ENCODE data around the gene FBN1.

Gene FBN1

DNA sequence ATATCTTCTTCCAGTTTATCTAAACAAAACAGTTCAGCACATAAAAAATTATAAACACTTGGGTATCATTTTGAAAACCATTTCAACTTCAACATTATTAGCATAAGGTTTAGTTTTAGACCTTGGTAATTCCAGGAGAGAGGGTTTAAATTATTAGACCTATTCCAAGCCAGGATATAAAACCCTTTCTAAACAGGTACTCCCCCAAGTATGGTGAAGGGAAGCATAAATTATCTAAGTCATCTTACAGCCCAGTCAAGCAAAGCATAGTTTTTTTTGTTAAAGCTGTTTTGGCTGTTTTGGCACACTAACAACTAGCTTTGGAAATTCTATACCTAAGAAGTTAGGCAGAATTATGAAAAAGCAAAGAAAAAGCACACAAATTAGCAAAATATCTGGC is 87.3 kb downstream of the FBN1 start:
- in situ Hi-C loops (cut with MboI; ENCODE audit: low sequenced_read_pairs), result no loop called here

GRCh38 chr15:48557335-48557734 is 88.2 kb downstream of the FBN1 start:
- in situ Hi-C loops (cut with MboI; ENCODE audit: low sequenced_read_pairs), result no loop called here

GRCh38 chr15:48556159-48556897 is 89.2 kb downstream of the FBN1 start:
- in situ Hi-C loops (cut with MboI; ENCODE audit: low sequenced_read_pairs), result no loop called here

- in situ Hi-C loops (cut with MboI; ENCODE audit: low sequenced_read_pairs), result no loop called here
These were observed 90.1 kb downstream of the FBN1 start for GRCh38 chr15:48555241-48555881.

DNA sequence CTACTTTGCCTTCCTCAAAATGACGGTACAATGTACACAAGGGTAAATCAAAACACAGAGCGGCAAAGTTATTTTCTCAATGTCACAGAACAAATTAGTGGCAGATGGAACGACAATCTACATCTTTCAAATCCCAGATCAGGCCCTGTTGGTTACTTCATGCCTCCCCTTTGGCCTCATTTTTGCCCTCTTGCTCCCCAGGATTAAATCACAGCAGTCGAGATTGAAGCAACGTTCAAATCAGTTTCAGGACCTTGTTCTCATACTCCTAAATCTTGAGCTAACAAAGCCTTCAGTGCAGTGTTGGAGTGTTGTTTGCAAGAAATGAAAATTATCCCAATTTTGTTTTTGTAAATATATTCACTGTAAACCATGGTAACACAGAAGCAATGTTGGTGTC is 91.4 kb downstream of the FBN1 start:
- in situ Hi-C loops (cut with MboI; ENCODE audit: low sequenced_read_pairs), result no loop called here

DNA sequence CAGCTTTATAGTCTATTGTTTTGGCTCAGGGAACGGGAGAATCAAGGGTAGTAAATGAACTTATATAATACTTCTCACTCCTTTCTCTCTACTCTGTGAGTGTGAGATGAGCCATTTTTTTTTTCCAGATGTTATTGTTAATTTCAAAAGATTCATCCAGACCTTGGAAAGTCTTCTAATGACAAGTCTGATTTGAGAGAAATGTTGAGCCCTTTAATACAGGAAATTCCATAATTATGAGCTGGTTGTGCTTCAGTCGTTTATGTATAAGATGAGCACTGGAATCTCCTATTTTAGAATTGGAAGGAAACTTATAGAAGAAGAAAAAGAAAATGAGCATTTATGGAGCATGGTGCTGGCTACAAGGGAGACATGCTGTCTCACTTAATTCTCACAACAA is 92.0 kb downstream of the FBN1 start:
- in situ Hi-C loops (cut with MboI; ENCODE audit: low sequenced_read_pairs), result no loop called here

- in situ Hi-C loops (cut with MboI; ENCODE audit: low sequenced_read_pairs), result no loop called here
These were observed 94.5 kb downstream of the FBN1 start for GRCh38 chr15:48550822-48551525.

- in situ Hi-C loops (cut with MboI; ENCODE audit: low sequenced_read_pairs), result no loop called here
These were observed 97.1 kb downstream of the FBN1 start for GRCh38 chr15:48548455-48548854.

GRCh38 chr15:48547286-48547685 is 98.2 kb downstream of the FBN1 start:
- in situ Hi-C loops (cut with MboI; ENCODE audit: low sequenced_read_pairs), result no loop called here

DNA sequence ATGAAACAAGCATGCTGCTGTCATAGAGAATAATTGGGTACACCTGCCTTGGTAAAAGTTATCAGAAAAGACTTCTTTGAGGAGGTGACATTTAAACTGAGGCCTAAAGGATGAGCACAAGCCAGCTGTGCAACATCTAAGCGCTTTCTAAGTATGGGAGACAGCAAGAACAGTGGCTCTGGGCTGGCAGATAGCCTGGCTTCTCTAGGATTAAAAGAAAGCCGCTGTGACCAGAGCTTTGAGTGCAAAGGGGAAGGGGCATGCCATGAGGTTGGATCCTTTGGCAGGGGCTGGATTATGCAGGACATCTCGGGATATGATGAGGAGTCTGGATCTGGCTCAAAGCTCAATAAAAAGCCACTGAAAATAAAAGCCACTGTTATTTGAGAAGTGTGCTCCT is 99.2 kb downstream of the FBN1 start:
- in situ Hi-C loops (cut with MboI; ENCODE audit: low sequenced_read_pairs), result no loop called here

GRCh38 chr15:48544778-48545177 is 100.7 kb downstream of the FBN1 start:
- in situ Hi-C loops (cut with MboI; ENCODE audit: low sequenced_read_pairs), result no loop called here

DNA sequence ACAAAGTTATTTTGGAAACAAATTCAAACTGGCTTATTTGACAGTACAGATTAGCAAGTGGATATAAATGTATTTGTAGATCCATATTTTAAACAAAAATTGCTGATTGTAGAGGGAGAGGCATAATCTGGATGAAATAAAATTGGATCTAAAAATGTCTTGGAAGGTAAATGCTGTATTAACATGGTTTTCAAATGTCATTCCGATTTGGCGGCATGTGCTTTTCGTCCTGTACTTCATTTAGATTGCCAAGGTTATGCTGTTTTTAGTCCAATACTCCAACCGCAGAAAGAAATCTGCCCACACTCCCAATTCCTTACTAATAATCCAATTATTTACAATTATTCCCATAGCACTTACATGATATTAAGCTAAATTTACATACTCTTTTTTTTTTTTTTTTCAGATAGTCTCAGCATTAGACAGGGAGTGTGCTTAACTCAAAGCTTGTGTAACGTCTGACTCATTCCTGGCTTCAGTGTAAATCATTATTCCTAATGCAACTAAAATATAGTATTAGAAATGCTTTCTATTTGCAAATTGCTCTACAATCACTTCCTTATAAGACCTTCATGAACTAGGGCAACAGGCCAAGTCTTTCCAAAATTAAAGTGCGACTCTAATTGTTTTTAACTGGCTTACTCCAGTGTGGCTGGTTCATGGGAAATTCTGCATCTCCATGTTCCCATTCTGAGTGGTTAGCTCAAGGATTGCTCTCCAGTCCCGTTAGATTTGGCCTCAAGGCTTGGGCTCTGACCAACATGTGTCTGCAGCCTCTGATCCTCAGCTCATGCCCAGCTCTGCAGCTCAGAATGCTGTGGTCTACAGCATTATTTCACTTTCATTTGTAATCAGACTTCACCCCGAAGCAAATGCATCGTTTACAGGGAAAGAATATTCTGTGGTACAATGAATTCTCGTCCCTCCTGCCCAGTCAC is 103.9 kb downstream of the FBN1 start:
- in situ Hi-C loops (cut with MboI; ENCODE audit: low sequenced_read_pairs), result no loop called here

GRCh38 chr15:48540756-48541155 is 104.8 kb downstream of the FBN1 start:
- in situ Hi-C loops (cut with MboI; ENCODE audit: low sequenced_read_pairs), result no loop called here

GRCh38 chr15:48538941-48539340 is 106.6 kb downstream of the FBN1 start:
- in situ Hi-C loops (cut with MboI; ENCODE audit: low sequenced_read_pairs), result no loop called here

DNA sequence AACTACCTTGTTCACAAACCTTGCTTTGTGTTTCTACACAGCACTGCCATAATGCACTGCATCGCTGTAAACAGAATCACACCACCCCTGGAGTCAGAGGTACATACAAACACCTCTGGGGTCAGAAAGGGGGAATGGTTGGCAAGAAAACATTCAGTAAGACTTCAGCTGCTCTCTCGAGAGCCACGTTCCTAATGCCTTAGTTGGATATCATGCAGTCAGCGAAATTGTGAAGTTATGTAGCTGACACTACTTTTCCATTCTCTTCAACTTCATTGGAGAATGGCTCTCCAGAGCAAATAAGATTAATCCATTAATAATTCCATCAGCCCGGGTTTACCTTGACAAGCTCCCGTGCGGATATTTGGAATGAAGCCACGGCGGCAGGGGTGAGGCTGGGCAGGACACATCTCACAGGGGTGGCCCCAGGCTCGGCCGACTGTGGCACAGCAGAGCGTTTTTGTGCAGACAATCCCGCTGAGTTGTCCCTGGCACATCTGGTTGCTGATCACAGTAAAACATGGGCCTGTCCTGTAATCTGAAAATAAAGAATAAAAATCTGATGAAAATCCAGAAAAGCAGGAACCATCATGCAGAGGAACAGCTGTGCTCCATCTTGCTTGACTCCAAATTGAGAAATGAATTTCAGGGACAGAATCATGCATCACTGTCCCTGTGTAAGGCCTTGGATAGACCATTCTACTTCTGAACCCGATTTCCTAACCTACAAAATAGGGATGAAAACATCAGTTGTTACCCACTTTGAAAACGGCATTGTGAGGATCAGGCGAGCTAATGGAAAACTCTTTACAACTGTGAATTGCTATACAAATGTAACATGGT is 108.0 kb downstream of the FBN1 start:
- in situ Hi-C loops (cut with MboI; ENCODE audit: low sequenced_read_pairs), result no loop called here

GRCh38 chr15:48536681-48537091 is 108.8 kb downstream of the FBN1 start:
- in situ Hi-C loops (cut with MboI; ENCODE audit: low sequenced_read_pairs), result no loop called here

DNA sequence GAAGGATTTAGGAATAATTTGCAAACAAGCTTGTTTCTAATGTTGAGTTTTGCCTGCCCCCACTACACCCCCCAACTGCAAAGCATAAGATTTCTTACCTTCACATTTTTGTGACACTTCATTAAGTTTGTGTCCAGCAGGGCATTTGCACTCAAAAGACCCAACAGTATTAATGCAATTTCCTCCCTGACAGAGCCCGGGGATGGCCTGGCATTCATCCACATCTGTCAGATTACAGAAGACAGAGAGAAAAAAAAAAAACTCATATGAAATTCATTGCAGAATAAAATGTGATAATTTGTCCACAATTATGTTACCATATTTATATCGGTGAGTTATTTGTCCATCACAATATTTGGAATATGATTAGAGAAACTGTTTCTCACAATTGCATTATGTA is 111.5 kb downstream of the FBN1 start:
- in situ Hi-C loops (cut with MboI; ENCODE audit: low sequenced_read_pairs), result no loop called here

- in situ Hi-C loops (cut with MboI; ENCODE audit: low sequenced_read_pairs), result no loop called here
These were observed 112.6 kb downstream of the FBN1 start for GRCh38 chr15:48532946-48533345.

DNA sequence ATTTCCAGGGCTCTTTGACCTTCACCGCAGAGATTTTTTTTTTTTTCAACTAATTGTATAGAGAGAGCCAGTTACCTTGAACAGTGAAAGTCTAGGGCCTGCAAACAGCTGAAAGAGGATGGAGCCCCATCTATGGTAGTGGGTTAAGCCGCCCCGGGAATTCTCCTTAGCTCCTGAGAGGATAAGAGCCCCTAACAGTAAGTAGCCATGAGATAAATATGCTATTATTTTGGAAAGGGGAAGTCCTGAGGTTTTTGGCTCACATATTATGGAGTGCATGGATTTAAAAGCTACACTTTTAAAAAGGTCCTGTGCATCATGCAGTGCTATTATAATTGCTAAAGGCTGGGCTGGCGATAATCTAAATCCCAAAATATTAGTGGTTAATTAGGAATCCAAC is 115.0 kb downstream of the FBN1 start:
- in situ Hi-C loops (cut with MboI; ENCODE audit: low sequenced_read_pairs), result no loop called here

- in situ Hi-C loops (cut with MboI; ENCODE audit: low sequenced_read_pairs), result no loop called here
These were observed 116.6 kb downstream of the FBN1 start for GRCh38 chr15:48528921-48529320.
